Right lung (tissue), 5 donors: ENCODE data around the gene C4orf54. TPM values are rescaled to one million over a fixed set of nuclear protein-coding genes. Genes with fewer than 3 reads are reported as not detected.
A peak's percentile ranks its signal among the peaks of the same experiment; 100 is the strongest.

Experiments used
- DNase-seq, 2 donors: peaks; one replicate each; pipeline ENCODE4 v3.0.0-alpha.2; 2013
- polyA plus RNA-seq, 5 donors: library from polyadenylated mRNA; unstranded; fragments of 120-200 nt; gene quantifications; one replicate each; pipeline versions ENCODE4 v1.2.1 to v1.2.3, GENCODE V29; 2013; ENCODE audit warnings: inconsistent platforms in 1 of 5, low replicate concordance in 1 of 5; ENCODE audit not compliant: insufficient read length in 5 of 5, insufficient read depth in 1 of 5

The C4orf54 gene
- polyA plus RNA-seq, 5 donors: 0.01 to 2.6 (median 0.10) TPM

- DNase-seq: peak; percentile 83 to 88
These were observed 33.4 kb downstream of the C4orf54 start for GRCh38 chr4:99624141-99624719.

GRCh38 chr4:99622341-99622740, 35.3 kb downstream of the C4orf54 start:
- no peak for DNase-seq

- DNase-seq: no peak
These were observed 40.3 kb downstream of the C4orf54 start for GRCh38 chr4:99617374-99617773.

- DNase-seq: peak; percentile 42 to 53
These were observed 42.3 kb downstream of the C4orf54 start for GRCh38 chr4:99615170-99615820.

GRCh38 chr4:99614491-99614890, 43.1 kb downstream of the C4orf54 start:
- no peak for DNase-seq

- DNase-seq: no peak
These were observed 44.9 kb downstream of the C4orf54 start for GRCh38 chr4:99612704-99613103.

GRCh38 chr4:99612281-99612680, 45.3 kb downstream of the C4orf54 start:
- DNase-seq: no peak

- peak; percentile 68 to 70 for DNase-seq
These were observed 46.9 kb downstream of the C4orf54 start for GRCh38 chr4:99610605-99611175.

GRCh38 chr4:99608417-99608816, 49.2 kb downstream of the C4orf54 start:
- no peak for DNase-seq

Other genes with a start within 250 kb of the C4orf54 start
- under 1 TPM in 2 of 5 donors, not detected in 3; 0.10 to 0.22 TPM for gene ADH7, start 222.5 kb downstream of the C4orf54 start, polyA plus RNA-seq
- gene C4orf17, start 146.8 kb downstream of the C4orf54 start, polyA plus RNA-seq: not detected
- gene TRMT10A, start 93.8 kb downstream of the C4orf54 start, polyA plus RNA-seq: 10 to 100 TPM; 12.8 to 20.4 (median 14.5) TPM
- 1 to 10 TPM in 1 of 5 donors, under 1 TPM in 4; 0.37 to 1.8 (median 0.44) TPM for gene MTTP, start 83.0 kb downstream of the C4orf54 start, polyA plus RNA-seq
- 1 to 10 TPM; 2.3 to 3.4 (median 2.8) TPM for gene DAPP1, start 159.0 kb upstream of the C4orf54 start, polyA plus RNA-seq
- 100 to 1,000 TPM in 1 of 5 donors, 10 to 100 TPM in 4; 63.9 to 102 (median 84.7) TPM for gene LAMTOR3, start 236.6 kb upstream of the C4orf54 start, polyA plus RNA-seq